ENCODE results near the gene FAM229A. TPM values are rescaled to one million over a fixed set of nuclear protein-coding genes. Genes with fewer than 3 reads are reported as not detected.
"Not testable (repeated sequence)": the region's sequence is repeated elsewhere in the genome, so short reads cannot be mapped to it uniquely, and the experiment has no call there.

Gene FAM229A
- total RNA-seq, 1 donor from 2014 or later: 0.99 TPM

GRCh38 chr1:32377541-32378220 lies 15.4 kb upstream of the FAM229A start:
- no peak for DNase-seq (ENCODE audit: low read depth in 2 of 2)

- DNase-seq (ENCODE audit: low read depth in 2 of 2): no peak
Measured at GRCh38 chr1:32376199-32376598, 13.9 kb upstream of the FAM229A start.

GRCh38 chr1:32373996-32374592 lies 11.8 kb upstream of the FAM229A start:
- no peak for DNase-seq (ENCODE audit: low read depth in 2 of 2)

- peak in 1 of 2 donors; percentile 21 for DNase-seq (ENCODE audit: low read depth in 2 of 2)
Measured at GRCh38 chr1:32372149-32372756, 10.0 kb upstream of the FAM229A start.

GRCh38 chr1:32367912-32368635 lies 5.8 kb upstream of the FAM229A start:
- no peak for DNase-seq (ENCODE audit: low read depth in 2 of 2)

GRCh38 chr1:32365445-32365844 lies 3.2 kb upstream of the FAM229A start:
- DNase-seq (ENCODE audit: low read depth in 2 of 2): no peak

GRCh38 chr1:32364836-32365235 lies 2.6 kb upstream of the FAM229A start:
- DNase-seq (ENCODE audit: low read depth in 2 of 2): no peak

- DNase-seq (ENCODE audit: low read depth in 2 of 2): no peak
Measured at GRCh38 chr1:32363713-32364112, 1.4 kb upstream of the FAM229A start.

- DNase-seq (ENCODE audit: low read depth in 2 of 2): peak; percentile 44 to 60
Measured at GRCh38 chr1:32361674-32362473, 411 bp downstream of the FAM229A start.

GRCh38 chr1:32361308-32361673 lies 994 bp downstream of the FAM229A start:
- DNase-seq (ENCODE audit: low read depth in 2 of 2): no peak

- DNase-seq (ENCODE audit: low read depth in 2 of 2): no peak
Measured at GRCh38 chr1:32358435-32358834, 3.9 kb downstream of the FAM229A start.

- no peak for DNase-seq (ENCODE audit: low read depth in 2 of 2)
Measured at GRCh38 chr1:32357614-32358013, 4.7 kb downstream of the FAM229A start.

- no peak for DNase-seq (ENCODE audit: low read depth in 2 of 2)
Measured at GRCh38 chr1:32356478-32356877, 5.8 kb downstream of the FAM229A start.

- not testable (repeated sequence) for DNase-seq (ENCODE audit: low read depth in 2 of 2)
Measured at GRCh38 chr1:32355778-32356177, 6.5 kb downstream of the FAM229A start.

- DNase-seq (ENCODE audit: low read depth in 2 of 2): no peak
Measured at GRCh38 chr1:32353886-32354570, 8.3 kb downstream of the FAM229A start.

- DNase-seq (ENCODE audit: low read depth in 2 of 2): no peak
Measured at GRCh38 chr1:32353431-32353830, 8.9 kb downstream of the FAM229A start.

GRCh38 chr1:32352831-32353383 lies 9.4 kb downstream of the FAM229A start:
- no peak for DNase-seq (ENCODE audit: low read depth in 2 of 2)

GRCh38 chr1:32352239-32352745 lies 10.0 kb downstream of the FAM229A start:
- no peak for DNase-seq (ENCODE audit: low read depth in 2 of 2)

GRCh38 chr1:32351399-32352238 lies 10.7 kb downstream of the FAM229A start:
- DNase-seq (ENCODE audit: low read depth in 2 of 2): peak; percentile 87 to 90
